SK-N-SH treated with all-trans-retinoic acid at 6 μM for 48 hours (cell line): ENCODE results near the gene CUBN.

Experiments
- CREB5 ChIP-seq: fragments of 250-450 bp; sonication (Bioruptor Pico); IDR thresholded peaks from 2 replicates; pipeline ENCODE4 v1.5.1; 2020; ENCODE audit warnings: low read depth, mild to moderate bottlenecking, moderate library complexity
- RARB ChIP-seq: fragments of 250-450 bp; sonication (Bioruptor Pico); IDR thresholded peaks from 2 replicates; pipeline ENCODE4 v1.8.0; 2021; ENCODE audit warnings: mild to moderate bottlenecking, moderate library complexity
- TCF4 ChIP-seq: fragments of 250-450 bp; sonication (Bioruptor Pico); IDR thresholded peaks from 2 replicates; pipeline ENCODE4 v1.8.0; 2021; ENCODE audit warnings: mild to moderate bottlenecking, moderate library complexity, borderline replicate concordance
- TOX ChIP-seq: fragments of 250-450 bp; sonication (Bioruptor Pico); IDR thresholded peaks from 2 replicates; pipeline ENCODE4 v1.8.0; 2021; ENCODE audit warnings: mild to moderate bottlenecking, moderate library complexity, borderline replicate concordance
- ZFP30 ChIP-seq: fragments of 450-650 bp; formaldehyde crosslinking; IDR thresholded peaks from 2 replicates; pipeline ENCODE4 v1.5.0; 2022; ENCODE audit warnings: mild to moderate bottlenecking, moderate library complexity

GRCh38 chr10:17028798-17029197, 100.8 kb downstream of the CUBN start:
- no peak for TF ChIP-seq TCF4 (CRISPR knock-in tag)
- TF ChIP-seq TOX = no peak
- no peak for TF ChIP-seq CREB5 (CRISPR knock-in tag)
- TF ChIP-seq RARB (CRISPR knock-in tag) = no peak
- no peak for TF ChIP-seq ZFP30 (CRISPR knock-in tag)
